GM21723 (cell line): ENCODE measurements around the gene DIP2A.
"Not testable (repeated sequence)": the region's sequence is repeated elsewhere in the genome, so short reads cannot be mapped to it uniquely, and the experiment has no call there.

Experiments
- ATAC-seq: cut with Tn5 transposase; IDR thresholded peaks from one replicate; pipeline ENCODE4 v1.9.1; 2021; ENCODE audit warnings: mild to moderate bottlenecking, moderate library complexity; ENCODE audit not compliant: unreplicated experiment

Gene DIP2A

GRCh38 chr21:46516068-46516467, 57.4 kb downstream of the DIP2A start:
- ATAC-seq, result no peak

GRCh38 chr21:46517361-46517760, 58.7 kb downstream of the DIP2A start:
- ATAC-seq, result no peak

DNA sequence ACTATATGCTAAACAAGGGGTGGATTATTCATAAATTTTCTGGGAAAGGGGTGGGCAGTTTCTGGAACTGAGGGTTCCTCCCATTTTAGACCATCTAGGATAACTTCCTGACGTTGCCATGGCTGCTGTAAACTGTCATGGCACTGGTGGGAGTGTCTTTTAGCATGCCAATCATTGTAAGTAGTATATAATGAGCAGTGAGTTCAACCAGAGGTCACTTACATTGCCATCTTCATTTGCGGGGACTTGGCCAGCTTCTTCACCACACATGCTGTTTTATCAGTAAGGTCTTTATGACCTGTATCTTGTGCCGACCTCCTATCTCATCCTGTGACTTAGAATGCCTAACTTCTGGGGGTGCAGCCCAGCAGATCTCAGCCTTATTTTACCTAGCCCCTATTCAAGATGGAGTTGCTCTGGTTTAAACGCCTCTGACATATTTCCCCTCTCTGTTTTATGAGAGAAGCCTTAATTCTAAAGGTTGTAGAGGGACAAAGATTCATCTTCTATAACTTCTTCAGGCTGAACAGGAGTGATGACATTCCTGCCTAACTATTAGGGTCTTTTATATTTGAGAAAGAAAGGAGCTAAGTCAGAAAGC, 60.4 kb downstream of the DIP2A start:
- no peak for ATAC-seq

- ATAC-seq, result not testable (repeated sequence)
These were observed 68.7 kb downstream of the DIP2A start for GRCh38 chr21:46527393-46527792.

DNA sequence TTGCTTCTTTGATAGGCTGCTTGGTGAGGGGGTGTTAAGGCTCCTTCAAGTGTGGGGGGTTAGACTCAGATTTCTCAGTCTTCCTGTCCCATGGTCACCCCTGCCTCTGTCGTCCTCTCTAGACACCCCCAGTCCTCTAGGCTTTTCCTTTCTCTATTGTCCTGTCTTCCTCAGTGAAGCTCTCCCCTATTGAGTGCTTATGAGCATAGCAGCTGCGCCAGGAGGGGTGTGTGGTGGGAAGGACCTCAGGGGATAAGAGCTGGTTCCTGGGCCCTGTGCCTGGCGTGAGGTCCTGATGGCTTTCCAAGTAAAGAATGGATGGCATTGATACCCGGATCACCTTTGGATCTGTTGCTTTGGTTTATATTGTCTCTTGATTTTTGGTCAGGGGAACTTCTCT, 69.1 kb downstream of the DIP2A start:
- ATAC-seq, result no peak

DNA sequence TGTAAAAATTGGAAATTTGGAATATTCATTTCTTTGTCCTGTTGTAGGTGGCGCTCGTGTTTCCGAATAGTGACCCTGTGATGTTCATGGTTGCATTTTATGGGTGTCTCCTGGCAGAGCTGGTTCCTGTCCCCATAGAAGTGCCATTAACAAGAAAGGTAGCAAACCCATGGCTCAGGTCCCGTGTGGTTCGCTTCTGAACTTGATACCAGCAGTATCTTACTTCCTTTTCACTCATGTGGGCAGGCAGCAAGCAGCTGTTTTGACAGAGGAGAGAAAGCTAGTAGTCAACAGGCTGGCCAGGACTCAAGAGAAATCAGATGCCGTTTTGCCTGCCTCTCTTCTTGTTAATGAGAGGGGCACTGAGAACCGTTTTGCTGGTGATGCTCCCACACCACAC, 73.4 kb downstream of the DIP2A start:
- no peak for ATAC-seq

DNA sequence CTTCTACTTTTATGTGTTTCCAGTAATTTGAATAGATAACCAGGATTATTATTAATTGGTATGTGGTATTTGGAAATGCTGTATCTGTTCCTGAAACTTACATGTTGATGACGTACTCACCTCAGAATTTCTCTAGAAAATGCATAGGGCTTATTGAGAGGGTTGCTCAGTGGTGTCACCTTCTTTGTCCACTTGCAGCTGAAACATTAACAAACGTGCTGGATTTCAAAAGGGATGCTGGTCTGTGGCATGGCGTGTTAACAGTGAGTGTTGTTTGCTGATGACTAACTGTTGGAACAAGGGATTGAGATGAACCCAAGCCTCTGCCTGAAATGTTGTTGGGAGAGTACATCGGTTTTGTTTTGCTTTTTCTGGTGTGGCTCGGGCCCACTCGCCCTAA, 78.3 kb downstream of the DIP2A start:
- no peak for ATAC-seq

DNA sequence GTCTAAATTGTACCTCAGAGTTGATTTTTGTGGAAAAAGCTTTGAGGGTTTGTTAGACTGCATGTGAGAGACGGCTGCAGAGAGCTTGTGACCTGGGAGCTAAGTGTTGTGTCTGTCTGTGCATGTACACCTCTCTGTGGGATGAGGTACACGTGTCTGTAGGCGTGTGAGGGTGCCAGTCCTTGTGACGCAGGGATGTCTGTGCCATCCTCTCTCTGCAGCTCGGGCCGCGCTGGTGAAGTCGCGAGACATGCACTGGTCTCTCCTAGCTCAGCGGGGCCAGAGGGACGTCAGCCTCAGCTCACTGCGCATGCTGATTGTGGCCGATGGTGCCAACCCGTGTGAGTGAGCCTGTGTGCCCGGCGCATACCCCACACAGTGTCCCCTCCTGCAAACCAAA, 79.6 kb downstream of the DIP2A start:
- no peak for ATAC-seq

- ATAC-seq, result no peak
These were observed 80.4 kb downstream of the DIP2A start for GRCh38 chr21:46538851-46539666.

DNA sequence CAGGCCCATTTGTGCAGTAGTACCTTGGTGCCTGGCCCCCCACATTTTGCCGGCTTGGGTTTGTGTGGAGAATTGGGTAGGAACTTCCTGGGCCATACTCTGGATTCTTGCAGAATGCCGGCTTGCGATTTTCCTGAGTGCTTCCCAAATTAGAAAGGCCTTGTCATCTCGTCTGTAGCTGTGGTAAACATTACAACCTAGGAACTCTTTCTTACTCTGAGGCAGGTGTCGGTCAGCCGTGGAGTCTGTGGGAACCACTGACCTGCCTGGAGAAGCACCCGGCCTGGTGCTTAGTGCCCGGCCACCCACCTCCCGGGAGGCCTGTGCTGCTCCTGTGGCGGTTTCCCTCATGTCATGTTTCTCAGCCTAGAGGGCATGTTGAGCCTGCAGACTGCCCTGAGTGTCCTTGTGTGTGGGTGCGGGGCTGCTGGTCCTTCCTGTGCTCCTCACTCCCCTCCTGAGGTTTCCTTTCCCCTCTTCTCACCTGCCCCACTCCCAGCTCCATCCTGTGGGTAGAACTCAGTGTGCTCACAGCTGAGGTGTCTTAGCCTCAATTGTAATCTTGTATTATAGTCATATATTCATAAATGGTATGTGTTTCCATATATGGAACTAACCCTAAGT, 81.5 kb downstream of the DIP2A start:
- ATAC-seq, result no peak

DNA sequence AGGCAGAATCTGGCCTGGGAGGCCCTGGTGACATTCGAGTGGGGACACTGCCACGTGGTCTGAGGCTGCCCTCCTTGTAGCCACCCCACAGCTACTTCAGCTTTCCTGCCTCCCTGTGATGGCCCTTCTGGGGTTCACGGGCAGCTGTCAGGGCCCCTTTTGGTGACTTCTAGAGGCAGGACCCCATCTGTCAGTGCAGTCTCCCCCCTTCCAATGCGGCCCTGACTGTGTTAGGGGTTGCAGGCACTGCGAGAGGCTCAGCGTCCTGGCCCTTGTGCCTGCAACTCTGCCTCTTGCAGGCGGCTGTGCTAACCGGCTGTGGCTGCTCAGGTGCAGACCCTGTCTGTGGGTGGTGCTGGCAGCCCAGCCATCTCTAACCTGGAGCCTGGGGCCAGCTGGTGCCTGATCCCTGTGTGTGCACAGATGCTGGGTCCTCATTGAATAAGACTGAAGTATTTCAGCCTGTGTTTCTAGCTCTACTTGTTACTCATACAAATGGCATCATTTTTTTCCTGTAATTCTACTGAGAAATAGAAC, 84.0 kb downstream of the DIP2A start:
- no peak for ATAC-seq

DNA sequence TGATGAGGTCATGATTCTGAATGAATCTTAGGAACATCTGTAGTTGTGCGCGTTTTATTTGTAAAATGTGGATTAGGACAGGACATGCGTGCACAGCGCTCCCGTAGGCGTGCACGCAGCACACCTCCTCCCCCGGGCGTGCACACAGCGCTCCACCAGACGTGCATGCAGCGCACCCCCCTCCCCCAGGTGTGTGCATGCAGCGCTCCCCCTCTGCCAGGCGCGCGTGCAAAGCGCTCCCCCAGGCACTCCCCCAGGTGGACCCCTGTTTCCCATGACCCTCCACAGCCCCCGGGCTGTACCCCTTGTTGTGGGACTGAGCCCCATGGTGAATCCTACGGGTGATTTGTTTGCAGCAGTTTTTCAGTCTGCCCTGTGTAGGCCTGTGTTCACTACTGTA, 84.6 kb downstream of the DIP2A start:
- ATAC-seq, result no peak

DNA sequence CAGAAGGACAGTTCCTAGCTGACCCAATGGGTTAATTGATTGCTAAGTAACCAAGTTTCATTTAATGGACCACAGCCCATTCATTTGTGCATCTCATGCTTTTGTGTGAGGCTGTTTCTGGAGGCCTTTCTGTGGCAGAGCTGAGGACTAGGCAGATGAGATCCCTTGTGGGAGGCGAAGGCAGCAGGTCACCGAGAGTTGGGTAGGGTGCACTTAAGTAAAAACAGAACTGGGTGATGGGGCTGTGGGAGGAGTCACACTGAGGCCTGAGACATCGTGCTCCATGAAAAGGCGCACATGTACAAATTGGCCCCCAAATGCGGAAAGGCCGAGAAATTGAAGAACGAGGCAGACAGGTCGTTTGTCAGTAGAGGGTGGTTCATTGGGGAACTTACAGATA, 85.3 kb downstream of the DIP2A start:
- ATAC-seq, result no peak

DNA sequence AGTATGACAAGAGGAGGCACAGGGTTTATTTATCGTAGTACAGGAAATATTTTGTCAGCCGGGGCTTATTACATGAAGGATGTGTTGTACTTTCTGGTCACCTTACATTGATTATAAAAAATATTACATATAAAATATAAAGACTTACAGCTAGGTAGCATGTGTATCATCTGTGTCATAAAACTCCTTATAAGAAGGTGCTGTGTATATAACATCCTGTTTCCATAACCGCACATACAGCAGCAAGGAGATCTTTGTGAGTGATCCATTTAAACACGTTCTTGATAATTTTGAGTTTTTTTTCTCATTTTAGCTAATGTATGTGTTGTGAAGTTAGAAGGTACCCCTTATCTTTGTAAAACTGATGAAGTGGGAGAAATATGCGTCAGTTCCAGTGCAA, 86.1 kb downstream of the DIP2A start:
- no peak for ATAC-seq

- ATAC-seq, result no peak
These were observed 86.7 kb downstream of the DIP2A start for GRCh38 chr21:46545363-46545762.

DNA sequence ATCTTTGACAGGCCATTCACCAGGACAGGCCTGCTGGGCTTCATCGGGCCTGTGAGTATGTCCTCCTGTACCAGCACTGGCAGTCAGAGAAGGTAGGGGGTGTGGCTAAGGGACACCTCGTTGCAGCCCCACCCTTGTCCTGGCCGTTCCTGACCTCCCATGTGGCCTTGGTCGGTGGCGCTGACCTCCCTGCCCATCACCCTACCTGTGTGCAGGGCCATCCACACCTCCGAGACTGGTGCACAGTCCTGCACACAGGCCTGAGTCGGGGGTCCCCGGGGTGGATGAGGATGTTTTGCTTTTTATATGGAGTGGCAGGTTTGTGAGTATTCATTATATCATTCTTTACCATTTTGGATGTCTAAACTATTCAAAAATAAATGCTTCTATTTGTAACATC, 87.2 kb downstream of the DIP2A start:
- no peak for ATAC-seq

DNA sequence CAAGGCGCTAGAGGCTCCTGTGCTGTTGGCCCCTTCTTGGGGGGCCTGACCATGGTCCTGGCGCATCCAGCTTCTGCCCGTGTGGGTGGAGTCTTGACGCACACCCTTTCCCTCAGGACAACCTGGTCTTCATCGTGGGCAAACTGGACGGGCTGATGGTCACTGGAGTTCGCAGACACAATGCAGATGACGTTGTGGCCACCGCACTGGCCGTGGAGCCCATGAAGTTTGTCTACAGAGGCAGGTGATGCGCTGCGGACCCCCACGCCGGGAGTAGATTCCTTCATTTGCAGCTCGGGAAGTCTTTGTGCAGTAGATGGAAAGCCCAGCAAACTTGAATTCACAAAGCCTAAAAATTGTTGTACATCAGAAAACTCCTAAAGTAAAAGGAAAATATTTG, 88.1 kb downstream of the DIP2A start:
- no peak for ATAC-seq

DNA sequence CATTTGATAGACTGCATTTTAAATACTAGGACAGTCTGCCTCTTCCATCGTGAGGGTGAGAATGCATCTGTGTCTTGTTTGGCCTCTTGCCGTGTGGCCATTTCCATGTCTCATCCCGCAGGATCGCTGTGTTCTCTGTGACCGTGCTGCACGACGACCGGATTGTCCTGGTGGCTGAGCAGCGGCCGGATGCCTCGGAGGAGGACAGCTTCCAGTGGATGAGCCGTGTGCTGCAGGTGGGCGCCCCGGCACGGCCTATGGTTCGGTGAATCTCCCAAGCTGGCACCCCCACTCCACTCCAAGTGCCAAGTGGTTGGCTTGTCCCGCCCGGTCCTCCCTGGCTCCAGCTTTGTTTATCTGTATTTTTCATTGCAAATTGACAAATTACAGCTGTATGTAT, 91.0 kb downstream of the DIP2A start:
- ATAC-seq, result no peak

DNA sequence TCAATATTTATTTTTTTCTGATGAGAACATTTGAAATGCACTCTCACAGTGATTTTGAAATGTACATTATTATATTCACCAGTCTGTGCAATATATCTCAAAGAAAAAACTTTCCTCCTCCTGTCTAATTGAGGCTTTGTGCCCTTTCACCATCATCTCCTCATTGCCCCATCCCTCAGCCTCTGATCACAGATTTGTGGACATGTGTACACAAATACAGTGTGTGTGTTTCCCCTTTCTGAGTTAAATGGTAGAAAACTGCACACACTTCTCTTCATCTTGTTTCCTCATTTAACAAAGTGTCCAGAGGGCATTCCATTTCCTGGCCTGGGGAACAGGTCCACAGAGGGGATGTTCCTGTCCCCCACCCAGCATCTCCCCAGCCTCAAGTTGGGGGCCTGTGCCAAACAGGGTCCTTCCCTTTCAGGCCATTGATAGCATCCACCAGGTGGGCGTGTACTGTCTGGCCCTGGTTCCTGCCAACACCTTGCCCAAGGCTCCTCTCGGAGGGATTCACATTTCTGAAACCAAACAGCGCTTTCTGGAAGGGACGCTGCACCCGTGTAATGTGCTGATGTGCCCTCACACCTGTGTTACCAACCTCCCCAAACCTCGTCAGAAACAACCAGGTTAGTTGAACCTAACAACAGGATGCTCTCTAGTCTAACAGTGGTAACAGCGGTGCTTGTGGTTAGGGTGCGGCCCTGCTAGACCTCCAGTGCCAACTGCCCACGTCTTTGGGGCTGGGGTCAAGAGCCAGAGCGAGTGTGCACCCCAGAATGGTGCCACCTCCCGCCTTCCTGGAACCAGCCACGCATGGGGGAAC, 91.6 kb downstream of the DIP2A start:
- ATAC-seq, result no peak

DNA sequence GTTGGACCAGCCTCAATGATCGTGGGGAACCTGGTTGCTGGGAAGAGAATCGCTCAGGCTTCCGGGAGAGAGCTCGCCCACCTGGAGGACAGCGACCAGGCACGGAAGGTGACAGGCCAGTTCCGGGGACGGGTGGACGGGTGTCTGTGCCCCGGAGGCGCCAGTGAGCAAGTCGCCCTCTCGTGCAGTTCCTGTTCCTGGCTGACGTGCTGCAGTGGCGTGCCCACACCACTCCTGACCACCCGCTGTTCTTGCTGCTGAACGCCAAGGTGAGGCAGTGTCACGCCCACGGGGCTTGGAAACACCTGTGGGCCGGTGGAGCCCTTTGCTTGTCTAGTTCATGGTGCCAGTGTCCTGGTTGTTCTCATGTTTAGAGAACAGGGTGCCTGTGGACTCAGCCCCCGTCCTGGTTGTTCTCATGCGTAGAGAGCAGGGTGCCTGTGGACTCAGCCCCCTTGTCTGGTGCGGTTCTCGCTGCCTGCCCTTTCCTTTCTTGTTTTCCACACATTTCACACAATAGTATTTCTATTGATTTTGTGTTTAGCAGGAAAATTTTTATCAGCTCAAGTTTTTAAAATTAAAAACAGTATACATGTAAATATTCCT, 93.0 kb downstream of the DIP2A start:
- ATAC-seq, result no peak

- ATAC-seq, result no peak
These were observed 93.6 kb downstream of the DIP2A start for GRCh38 chr21:46552274-46552673.
